Medulla oblongata (tissue), 1 donor: ENCODE measurements around the gene LRRIQ4.

Experiments used
- DNase-seq: peaks from one replicate; pipeline ENCODE4 v3.0.0-alpha.2; 2015; ENCODE audit errors: extremely low spot score

LRRIQ4 gene

DNA sequence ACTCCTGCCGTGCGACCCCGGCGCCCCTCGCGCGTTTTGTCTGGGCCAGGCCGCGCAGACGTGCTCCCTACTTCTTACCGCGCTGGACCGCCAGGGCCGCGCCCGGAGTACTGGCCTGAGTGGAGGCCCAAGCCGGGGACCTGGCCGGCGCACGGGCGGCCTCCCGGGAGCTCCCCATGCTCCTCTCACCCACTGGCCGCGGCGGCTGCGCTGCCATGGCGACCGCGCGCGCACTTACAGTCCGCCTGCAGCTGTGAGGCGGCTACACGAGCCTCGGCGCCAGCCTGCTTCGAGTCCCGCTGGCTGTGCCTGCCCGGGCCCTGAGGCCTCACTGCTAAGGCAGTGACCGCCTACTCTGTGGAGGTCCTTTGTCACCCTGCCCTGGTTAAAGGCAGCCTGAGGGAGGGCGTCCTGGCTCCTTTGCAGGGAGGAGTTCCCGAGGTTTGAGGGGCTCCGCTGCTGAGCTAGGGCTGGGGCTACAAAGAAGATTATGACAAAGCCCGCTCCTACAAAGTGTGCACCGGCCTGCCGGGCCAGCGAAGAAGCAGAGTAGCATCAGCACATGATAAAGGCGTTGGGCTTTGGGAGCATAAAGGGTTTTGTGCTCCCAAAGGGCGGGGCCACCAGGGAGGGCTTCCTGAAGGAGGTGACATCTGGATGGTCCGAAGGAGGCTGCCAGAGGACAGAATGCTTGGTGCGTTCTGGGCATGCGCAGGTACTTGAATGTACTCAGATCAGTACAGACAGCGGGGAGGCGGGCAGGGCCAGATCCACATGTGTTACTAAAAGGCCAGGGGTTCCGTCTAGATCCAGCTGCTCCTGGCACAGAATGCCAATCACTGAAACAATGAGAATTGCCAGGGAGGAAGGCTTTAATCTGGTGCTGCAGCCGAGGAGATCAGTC, at the start of gene LRRIQ4, which contains the start of gene LRRC34:
TSS of gene LRRIQ4 (plus strand) at position 539 of the 904 bp plus-strand sequence. CDS start 9,052 bp downstream, outside the sequence.
TSS of gene LRRC34 (minus strand) at position 573 of the 904 bp plus-strand sequence. CDS start at position 217, 356 bp downstream.
- peak; percentile 70 for DNase-seq

DNA sequence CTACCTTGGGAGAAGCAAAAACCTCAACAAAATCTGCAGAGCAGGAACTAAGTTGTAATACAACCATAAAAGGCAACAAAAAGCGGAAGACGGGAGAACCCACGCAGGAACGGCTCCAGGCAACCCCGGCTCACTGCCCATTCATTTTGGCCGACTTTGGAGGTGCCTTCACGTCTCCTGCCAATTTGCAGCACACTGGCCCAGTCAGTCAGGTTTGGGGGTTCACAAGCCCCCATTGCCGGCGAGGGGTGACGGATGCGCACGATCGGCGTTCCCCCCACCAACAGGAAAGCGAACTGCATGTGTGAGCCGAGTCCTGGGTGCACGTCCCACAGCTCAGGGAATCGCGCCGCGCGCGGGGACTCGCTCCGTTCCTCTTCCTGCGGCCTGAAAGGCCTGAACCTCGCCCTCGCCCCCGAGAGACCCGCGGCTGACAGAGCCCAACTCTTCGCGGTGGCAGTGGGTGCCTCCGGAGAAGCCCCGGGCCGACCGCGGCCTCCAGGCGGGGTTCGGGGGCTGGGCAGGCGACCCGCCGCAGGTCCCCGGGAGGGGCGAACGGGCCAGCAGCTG, 48.3 kb upstream of the LRRIQ4 start:
- peak; percentile 81 for DNase-seq

DNA sequence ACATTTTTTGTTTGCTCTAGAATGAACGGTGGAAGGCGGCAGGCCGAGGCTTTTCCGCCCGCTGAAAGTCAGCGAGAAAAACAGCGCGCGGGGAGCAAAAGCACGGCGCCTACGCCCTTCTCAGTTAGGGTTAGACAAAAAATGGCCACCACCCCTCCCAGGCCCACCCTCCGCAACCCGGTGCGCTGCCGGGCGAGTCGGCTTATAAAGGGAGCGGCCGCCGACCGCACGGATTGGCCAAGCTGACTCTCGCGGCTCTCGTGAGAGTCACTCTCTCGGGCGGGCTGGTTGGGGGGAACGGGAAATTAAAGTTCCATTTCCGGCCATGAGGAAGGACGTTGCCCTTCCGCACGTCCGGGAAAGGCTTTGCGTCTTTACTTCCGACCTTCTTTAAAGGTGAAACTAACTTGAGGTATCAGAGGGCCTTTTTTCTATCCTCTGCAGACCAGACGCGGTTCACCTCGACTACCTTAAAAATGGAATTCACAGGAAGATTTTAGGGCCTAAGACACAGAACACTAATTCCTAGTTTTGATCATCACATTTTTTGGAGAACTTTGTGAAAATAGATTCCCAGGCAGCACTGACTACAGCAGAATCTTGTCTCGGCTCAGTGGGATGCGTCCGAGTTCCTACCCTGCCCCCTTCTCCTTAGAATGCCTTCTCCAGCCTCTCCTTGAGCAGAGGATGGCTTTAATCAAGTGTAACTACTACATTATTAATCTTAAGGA, 47.6 kb upstream of the LRRIQ4 start, which contains the start of gene TERC:
TSS of gene TERC (minus strand) at position 179 of the 731 bp plus-strand sequence.
- DNase-seq = peak; percentile 93

DNA sequence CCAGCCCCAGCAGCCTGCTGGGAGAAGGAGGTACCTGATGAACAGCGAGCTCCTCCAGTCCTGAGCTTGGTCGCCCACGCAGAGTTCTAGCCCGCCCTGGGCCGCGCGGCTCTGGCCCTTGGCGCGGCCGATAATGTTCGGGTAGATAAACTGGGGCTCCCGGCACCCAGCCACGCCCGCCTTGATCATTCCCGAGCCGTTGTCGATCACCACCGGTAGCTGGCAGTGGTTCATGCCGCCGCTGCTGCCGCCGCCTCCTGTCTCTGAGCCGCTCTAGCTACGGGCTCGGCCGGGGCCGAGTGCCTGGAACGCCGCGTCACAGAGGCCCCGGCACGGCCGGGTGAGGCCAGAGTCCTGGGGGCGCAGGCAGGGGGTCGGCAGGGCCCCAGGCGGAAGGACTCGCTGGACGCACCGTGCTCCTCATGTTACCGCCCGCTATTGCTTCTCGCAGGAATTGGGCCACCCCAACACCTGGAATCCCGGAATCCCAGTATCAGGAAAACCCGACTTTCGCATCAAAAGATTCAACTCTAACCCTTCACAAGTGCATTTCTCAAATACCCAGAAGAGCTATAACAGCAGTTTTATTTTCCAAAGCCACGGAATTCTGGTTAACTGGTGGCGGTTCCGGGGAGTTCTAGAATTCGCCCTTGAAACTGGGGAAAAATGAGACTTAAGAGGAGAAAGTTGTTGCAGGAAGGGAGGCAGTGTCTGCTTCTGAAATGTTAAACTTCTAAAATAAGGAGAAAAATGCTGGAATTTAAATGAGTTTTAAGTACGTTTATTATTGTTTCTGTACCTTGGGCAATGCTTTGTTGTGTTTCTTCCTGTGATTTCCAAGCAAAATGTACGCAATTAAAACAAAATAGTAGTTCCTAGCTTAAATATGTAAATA, 43.1 kb upstream of the LRRIQ4 start, which contains the start of gene ACTRT3:
TSS of gene ACTRT3 (minus strand) at position 275 of the 895 bp plus-strand sequence. CDS start at position 234, 41 bp downstream.
- DNase-seq = peak; percentile 78

DNA sequence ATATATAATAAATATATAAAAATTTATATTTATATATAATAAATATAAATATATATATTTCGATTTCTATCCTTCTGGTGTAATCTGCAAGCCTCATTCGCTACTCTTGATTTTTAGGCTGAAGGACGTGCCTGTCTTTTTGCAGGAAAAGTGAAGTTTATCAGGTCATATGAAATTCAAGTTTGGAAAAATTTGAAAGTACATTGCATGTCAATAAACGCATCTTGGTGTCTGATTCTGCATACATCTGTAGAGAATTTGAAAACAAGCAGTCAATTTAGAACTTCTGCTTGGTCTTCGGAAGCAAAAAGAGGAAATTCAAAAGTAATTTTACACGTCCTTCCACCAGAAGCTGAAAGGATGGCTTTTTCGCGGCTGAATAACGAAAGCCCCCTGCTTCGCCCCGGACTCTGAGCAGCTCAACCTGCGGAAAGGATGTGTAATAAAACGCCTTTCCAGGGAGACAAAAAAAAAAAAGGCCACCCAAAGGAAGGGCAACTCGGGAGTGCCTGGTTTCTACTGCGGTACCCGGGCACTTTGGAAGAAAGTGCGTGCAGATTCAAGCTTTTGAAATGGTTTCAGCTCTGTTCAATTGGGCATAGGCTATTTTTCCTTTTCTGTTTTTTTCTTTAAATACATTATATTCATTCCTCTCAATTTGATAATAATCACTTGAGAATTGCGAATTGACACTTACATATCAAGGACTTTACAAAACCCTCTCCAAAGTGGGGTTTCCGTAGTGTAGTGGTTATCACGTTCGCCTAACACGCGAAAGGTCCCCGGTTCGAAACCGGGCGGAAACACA, 41.0 kb upstream of the LRRIQ4 start:
- peak; percentile 95 for DNase-seq

DNA sequence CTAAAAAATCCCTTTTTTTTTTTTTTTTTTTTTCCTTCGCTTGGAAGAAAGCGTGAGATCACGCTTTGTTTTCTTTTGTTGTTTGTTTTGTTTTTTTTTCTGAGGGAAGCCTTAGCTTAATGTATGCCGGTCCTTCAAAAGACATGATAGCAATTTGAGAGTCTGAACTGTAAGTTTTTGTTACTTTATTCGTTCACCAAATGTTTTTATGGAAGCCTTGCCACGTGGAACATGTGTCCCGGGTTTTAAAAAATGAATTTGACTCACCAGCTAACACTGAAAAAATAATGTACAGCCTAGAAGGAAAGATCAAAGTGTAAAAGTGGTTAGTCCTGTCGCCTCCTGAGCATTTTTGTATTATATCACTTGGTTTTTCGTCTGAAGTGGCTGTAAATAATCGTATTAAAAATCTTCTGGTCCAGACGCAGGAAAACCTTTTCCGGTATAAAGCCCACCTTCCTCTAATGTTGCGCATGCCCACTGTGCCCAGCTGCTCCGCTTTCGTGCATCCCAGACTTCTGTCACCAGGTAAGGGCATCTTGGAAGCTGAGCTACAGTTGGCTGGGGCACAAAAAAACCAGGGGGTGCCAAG, 40.3 kb upstream of the LRRIQ4 start:
- peak; percentile 89 for DNase-seq

DNA sequence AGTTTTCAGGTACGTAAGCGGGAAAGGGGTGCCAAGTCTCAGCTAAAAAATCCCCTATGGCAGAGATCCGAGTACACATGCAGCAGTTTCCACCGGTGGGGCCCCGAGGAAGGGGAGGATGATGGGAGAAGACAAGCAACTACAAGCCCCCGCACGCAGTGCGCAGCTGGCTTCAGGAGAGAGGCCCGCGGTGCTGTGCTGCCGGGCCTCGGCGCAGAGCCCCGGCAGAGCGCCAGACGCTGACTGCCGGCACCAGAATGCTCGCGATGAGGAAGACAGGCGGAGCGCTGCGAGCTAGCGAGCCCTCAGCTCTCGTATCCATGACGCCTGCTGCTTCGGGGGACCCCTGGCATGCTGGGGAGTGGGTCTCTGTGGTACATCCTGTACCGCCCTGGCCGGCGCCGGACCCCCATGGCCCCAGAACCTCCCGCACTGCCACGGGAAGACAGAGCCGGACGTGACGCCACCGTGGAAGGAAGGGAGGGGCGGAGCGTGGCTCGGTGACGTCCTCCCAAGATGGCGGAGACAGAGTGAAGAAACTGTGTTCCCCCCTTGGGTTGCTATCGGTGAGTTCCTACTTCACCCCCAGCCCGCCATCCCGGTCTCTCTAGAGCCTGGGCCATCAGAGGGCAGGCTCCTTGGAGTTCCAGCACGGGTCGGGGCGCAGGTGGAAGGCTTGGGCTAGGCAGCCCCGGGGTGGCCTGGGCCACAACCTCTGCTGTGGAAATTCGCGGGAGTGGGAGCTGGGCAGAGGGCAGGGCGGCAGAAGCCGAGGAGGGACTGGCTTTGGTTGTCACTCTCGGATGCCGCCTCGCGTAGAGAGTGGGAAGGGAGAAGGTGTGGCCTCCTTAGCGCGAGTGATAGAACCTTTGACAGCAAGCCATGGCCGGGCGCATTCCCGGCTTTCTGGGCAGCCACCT, 39.5 kb upstream of the LRRIQ4 start, which contains the start of gene MYNN:
TSS of gene MYNN (plus strand) at position 500 of the 920 bp plus-strand sequence. CDS start 900 bp downstream, outside the sequence.
- peak; percentile 96 for DNase-seq

DNA sequence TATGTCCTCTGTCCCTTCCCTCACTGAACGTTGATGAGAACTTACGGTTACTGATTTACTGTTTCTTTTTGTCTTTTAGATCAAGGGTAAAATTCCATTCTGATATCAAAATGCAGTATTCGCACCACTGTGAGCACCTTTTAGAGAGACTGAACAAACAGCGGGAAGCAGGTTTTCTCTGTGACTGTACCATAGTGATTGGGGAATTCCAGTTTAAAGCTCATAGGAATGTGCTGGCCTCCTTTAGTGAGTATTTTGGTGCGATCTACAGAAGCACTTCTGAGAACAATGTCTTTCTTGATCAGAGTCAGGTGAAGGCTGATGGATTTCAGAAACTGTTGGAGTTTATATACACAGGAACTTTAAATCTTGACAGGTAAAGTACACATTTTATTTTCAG, 38.5 kb upstream of the LRRIQ4 start:
- no peak for DNase-seq

DNA sequence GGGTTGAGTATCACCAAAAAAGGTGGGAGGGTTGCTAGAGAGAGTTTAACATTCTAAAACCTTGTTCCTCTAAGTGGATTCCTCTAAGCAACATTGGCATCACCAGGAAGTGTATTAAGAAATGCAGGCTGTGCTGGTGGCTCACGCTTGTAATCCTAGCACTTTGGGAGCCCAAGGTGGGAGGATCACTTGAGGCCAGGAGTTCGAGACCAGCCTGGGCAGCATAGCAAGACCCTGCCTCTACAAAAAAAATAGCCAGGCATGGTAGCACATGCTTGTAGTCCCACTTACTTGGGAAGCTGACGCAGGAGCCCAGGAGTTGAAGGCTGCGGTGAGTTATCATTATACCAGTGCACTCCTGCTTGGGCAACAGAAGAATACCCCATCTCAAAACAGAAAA, 34.8 kb upstream of the LRRIQ4 start:
- DNase-seq = no peak

DNA sequence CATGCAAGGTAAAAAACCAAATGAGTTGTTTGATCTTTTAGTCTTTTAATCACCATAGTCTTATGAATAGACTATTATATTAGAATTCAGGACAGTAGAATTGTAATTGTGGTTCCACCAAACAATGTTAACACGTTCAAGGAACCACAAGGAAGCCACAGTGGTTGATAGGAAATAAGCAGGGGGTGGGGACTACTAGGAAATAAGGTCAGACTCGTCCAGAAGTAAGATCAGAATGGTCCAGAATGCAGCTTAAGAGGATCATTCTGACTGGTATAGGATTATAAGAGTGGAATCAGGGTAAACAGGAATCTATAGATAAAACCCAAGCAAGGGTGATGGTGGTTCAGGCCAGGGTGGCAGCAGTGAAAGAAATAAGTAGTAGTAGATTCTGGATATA, 31.9 kb upstream of the LRRIQ4 start:
- DNase-seq = no peak

DNA sequence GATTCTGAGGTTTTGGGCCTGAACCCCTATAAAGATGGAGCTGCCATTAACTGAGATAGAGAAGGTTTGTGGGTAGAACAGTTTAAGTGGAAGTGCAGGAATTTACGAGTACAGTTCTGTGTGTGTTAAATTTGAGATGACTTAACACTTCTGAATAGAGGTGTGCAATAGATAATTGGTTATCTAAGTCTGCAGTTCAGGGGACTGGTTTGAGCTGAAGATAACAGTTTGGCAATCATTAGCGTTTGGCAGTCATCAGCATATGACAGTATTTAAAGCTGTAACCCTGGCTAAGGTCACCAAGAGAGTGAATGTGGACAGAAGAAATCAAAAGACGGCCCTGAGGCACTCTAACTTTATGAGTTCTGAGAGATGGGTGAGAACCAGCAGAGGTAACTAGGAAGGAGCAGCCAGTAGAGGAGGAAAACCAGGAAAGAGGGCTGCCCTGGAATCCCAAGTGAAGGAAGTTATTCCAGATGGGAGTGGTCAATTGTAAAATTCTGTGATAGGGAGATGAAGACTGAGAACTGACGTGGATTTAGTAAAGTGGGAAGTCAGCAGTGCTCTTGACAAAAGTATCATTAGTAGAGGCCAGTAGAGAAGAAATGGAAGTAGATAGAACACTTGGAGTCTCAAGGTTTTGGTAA, 31.3 kb upstream of the LRRIQ4 start:
- DNase-seq = no peak

DNA sequence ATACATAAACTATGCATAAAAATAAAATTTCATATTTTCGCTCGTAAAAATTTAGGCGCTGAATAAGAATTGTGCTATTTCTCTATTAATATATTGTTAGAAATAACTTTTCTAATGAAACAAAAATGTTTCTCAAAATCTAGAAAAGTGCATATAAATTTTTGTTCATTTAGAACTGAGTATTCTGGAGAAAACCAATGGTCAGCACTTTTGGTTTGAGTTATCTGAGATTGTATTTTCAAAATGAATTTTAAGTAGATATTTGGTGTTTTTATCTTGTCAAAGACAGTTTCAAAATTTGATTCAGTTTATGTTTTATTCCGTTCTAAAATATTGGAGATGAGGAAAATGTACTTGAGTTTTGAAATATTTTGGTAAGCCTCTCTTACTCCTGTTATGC, 25.6 kb upstream of the LRRIQ4 start:
- no peak for DNase-seq

DNA sequence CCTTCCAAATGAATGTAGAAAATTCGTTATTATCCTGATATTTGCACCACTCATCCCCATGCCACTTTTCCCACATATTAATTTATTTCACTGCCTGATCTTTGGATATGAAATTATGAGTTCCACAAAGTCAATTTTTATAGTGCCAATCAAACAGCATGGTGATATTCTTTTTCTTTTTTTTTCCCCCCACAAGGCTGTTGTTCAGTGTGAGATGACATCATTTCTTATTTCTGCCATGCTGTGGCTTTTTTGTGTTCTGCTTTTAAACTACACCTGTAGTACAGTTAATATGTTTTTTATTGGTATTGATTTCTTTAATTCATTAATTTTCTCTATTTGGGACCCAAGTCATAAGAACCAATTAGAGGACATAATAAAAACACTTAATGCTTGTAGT, 24.9 kb upstream of the LRRIQ4 start:
- no peak for DNase-seq

DNA sequence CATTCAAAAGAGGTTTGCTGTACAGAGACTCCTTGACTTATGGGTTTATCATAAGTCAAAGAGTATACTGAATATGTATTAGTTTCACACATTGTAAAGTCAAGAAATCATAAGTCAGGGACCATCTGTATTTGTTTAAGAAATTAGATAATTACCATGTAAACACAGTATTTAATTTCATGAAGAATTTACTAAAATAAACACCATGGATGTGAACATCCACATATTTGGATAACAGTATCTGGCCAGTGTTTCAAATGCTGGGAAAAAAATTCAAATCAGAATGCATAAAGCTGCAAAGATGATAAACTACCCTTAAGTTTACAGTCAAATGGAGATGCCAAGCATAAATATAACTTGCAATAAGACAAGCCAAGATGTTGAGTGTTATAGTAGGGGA, 22.5 kb upstream of the LRRIQ4 start:
- no peak for DNase-seq

DNA sequence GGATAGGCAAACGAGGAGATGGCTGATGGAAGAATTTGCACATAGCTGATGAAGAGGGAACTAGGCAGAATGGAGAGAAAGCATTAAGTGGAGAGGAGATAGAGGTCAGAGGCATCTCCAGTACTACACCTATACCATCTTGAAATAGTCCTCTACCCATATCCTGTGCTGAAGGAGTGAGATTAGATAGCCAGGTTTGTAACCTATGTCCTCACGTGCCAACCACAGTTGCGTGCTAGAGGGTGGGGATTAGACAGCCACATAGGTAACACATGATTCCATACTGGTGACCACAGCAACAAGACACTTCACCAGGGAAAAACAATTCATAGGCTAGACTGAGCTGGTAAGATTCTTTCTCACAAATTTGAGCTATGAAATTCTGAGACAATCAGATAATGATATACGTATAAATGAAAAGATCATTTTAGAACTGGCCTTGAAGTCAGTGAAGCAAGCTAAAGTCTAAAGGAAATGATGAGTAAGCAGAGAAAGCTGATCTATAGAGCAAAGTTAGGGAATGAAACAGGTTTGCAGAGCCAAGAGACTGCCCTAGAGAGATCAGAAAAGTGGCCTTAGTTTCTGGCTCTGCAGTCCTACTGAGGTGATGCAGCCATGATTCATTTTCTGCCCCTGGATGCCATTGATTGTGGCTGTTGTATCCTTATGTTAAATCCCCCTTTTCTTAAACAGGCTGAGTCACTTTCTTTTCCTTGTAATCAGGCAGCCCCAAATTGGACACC, 21.8 kb upstream of the LRRIQ4 start:
- DNase-seq = no peak

DNA sequence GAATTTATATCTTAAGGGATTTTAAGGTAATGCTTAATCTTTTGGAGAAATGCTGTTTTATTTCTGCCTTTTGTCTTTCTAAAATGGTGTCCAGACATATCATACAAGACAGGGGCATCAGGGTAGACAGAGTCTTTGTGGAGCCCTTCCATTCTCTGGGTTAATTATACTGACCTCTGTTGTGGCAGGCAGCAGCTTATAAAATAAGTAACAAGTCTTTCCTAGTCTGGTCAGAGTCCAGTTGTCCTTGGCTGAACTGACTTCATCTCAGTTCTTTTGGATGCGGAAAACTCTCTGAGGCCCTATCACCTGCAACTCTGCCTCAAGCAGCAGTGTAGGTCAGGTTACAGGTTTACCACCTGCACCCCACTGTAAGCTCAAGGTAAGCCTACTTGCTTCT, 20.3 kb upstream of the LRRIQ4 start:
- DNase-seq = no peak

DNA sequence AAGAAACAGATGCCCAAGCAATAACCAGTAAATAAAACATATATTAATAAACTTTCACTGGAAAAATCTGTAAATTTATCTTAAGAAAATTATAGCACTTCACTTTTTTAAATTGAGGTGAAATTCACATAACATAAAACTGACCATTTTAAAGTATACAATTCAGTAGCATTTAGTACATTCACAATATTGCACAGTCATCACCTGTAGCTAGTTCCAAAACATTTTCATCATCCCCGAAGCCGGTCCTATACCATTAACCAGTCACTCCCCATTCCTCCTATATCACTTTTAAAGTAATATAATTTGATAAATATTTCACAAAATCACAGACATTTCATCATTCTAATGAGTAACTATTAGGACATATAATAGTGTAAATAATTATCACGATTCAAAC, 8.0 kb upstream of the LRRIQ4 start:
- DNase-seq = no peak
